A549 (cell line): Measurements from ENCODE around the gene BRSK2. TPM values are rescaled to one million over a fixed set of nuclear protein-coding genes. Genes with fewer than 3 reads are reported as not detected.

Source experiments
- ATAC-seq, 2 experiments: fragments of 200-7000 bp in 1 of 2; fragments of >200 bp in 1 of 2; cut with Nextera tagmentation in 1 of 2; cut with Tn5 transposase in 1 of 2; 3 replicates each; pipeline versions ENCODE4 v1.8.0 to v1.9.1; 2018 to 2020; ENCODE audit warnings: mild to moderate bottlenecking in 1 of 2, moderate library complexity in 1 of 2
- CTCF ChIA-PET: fragments of 300-600 bp; sonication (Branson Sonifier 250); formaldehyde crosslinking; extraction: SDS; loops from one replicate; lab custom pipeline; 2021; ENCODE audit warnings: antibody characterized with exemption, inconsistent platforms; lab: Yijun Ruan, JAX
- POLR2A ChIA-PET: fragments of 350-600 bp; formaldehyde crosslinking; extraction: SDS; loops from one replicate; lab custom pipeline; 2021; ENCODE audit warnings: antibody characterized with exemption, inconsistent platforms; lab: Yijun Ruan, JAX
- DNase-seq, 2 experiments: peaks; one replicate each; pipeline versions ENCODE4 v3.0.0 to v3.0.0-alpha.2; 2011 to 2016; ENCODE audit warnings: low read depth in 1 of 2, low spot score in 1 of 2
- FAIRE-seq: peaks from 2 replicates; lab custom pipeline; 2011; peaks lifted over from hg19 to GRCh38; lab: Jason Lieb, UNC
- H3K27ac ChIP-seq, 2 experiments: fragments of >200 bp; sonication (Bioruptor Twin); formaldehyde crosslinking; 3 replicates each; pipeline ENCODE4 v1.5.1; 2016 to 2017
- H3K4me1 ChIP-seq: fragments of >200 bp; sonication (Bioruptor Twin); formaldehyde crosslinking; 3 replicates; pipeline ENCODE4 v1.6.1; 2016
- H3K4me2 ChIP-seq: fragments of >200 bp; sonication (Bioruptor Twin); formaldehyde crosslinking; 3 replicates; pipeline ENCODE4 v1.6.1; 2016
- H3K4me3 ChIP-seq: fragments of >200 bp; sonication (Bioruptor Twin); formaldehyde crosslinking; 3 replicates; pipeline ENCODE4 v1.5.1; 2016
- H3K9me3 ChIP-seq: fragments of >200 bp; sonication (Bioruptor Twin); formaldehyde crosslinking; 3 replicates; pipeline ENCODE4 v1.6.1; 2016
- BCL3 ChIP-seq: fragments of >200 bp; sonication (Bioruptor Twin); formaldehyde crosslinking; IDR thresholded peaks from 3 replicates; pipeline ENCODE4 v1.6.1; 2016
- BHLHE40 ChIP-seq: IDR thresholded peaks from 2 replicates; pipeline ENCODE4 v1.6.1; 2012; ENCODE audit warnings: low read depth, low read length, inconsistent platforms
- CBX8 ChIP-seq: fragments of 200-600 bp; sonication (generic); IDR thresholded peaks from 2 replicates; pipeline ENCODE4 v1.6.1; 2016
- E2F6 ChIP-seq: IDR thresholded peaks from 2 replicates; pipeline ENCODE4 v1.6.1; 2012; ENCODE audit warnings: low read depth, borderline replicate concordance
- ESRRA ChIP-seq: fragments of 150-350 bp; IDR thresholded peaks from 2 replicates; pipeline ENCODE4 v1.6.1; 2014; ENCODE audit warnings: mild to moderate bottlenecking, low read length, borderline replicate concordance
- FOSB ChIP-seq: fragments of 250-450 bp; sonication (Bioruptor Pico); IDR thresholded peaks from 2 replicates; pipeline ENCODE4 v1.5.0; 2020; ENCODE audit warnings: mild to moderate bottlenecking, moderate library complexity
- HDAC2 ChIP-seq: fragments of 200-600 bp; sonication (generic); IDR thresholded peaks from 2 replicates; pipeline ENCODE4 v1.6.1; 2016
- HES2 ChIP-seq: fragments of >200 bp; sonication (Bioruptor Twin); formaldehyde crosslinking; IDR thresholded peaks from 2 replicates; pipeline ENCODE4 v1.6.1; 2016
- HOXA7 ChIP-seq: fragments of 250-450 bp; sonication (Bioruptor Pico); IDR thresholded peaks from 2 replicates; pipeline ENCODE4 v1.5.0; 2020; ENCODE audit warnings: mild to moderate bottlenecking, moderate library complexity
- JUN ChIP-seq, 2 experiments: fragments of >200 bp; sonication (Bioruptor Twin); formaldehyde crosslinking; IDR thresholded peaks; 2 replicates in 1 of 2; 3 replicates in 1 of 2; pipeline ENCODE4 v1.6.1; 2016 to 2017
- MAX ChIP-seq: IDR thresholded peaks from 2 replicates; pipeline ENCODE4 v1.6.1; 2012
- MYC ChIP-seq: IDR thresholded peaks from 2 replicates; pipeline ENCODE4 v1.6.1; 2012; ENCODE audit warnings: mild to moderate bottlenecking, inconsistent platforms, low read length, improper control_type of control experiment, borderline replicate concordance
- PHF8 ChIP-seq: fragments of 200-600 bp; sonication (generic); IDR thresholded peaks from 2 replicates; pipeline ENCODE4 v1.6.1; 2016; ENCODE audit warnings: low read depth, mild to moderate bottlenecking, antibody characterized with exemption, moderate library complexity, borderline replicate concordance
- POLR2A ChIP-seq: IDR thresholded peaks from 2 replicates; pipeline ENCODE4 v1.6.1; 2012; ENCODE audit warnings: mild to moderate bottlenecking, low read length
- RARB ChIP-seq: fragments of 250-450 bp; sonication (Bioruptor Pico); IDR thresholded peaks from 2 replicates; pipeline ENCODE4 v1.8.0; 2021; ENCODE audit warnings: mild to moderate bottlenecking, moderate library complexity
- RNF2 ChIP-seq: fragments of 200-600 bp; sonication (generic); IDR thresholded peaks from 2 replicates; pipeline ENCODE4 v1.6.1; 2016; ENCODE audit warnings: low read depth, mild to moderate bottlenecking, antibody characterized with exemption, moderate library complexity, borderline replicate concordance
- SMC3 ChIP-seq: fragments of >200 bp; sonication (Bioruptor Twin); formaldehyde crosslinking; IDR thresholded peaks from 3 replicates; pipeline ENCODE4 v1.6.1; 2018; ENCODE audit warnings: inconsistent platforms
- SREBF2 ChIP-seq: fragments of 450-650 bp; IDR thresholded peaks from 2 replicates; pipeline ENCODE4 v1.6.1; 2014; ENCODE audit warnings: mild to moderate bottlenecking, moderate library complexity
- TFCP2L1 ChIP-seq: fragments of 250-450 bp; sonication (Bioruptor Pico); IDR thresholded peaks from 2 replicates; pipeline ENCODE4 v1.5.0; 2021; ENCODE audit warnings: mild to moderate bottlenecking
- USF2 ChIP-seq: fragments of 450-650 bp; IDR thresholded peaks from 2 replicates; pipeline ENCODE4 v1.6.1; 2014; ENCODE audit warnings: antibody characterized with exemption
- ZC3H11A ChIP-seq: fragments of 450-650 bp; IDR thresholded peaks from 2 replicates; pipeline ENCODE4 v1.6.1; 2014; ENCODE audit warnings: antibody characterized with exemption, mild to moderate bottlenecking
- ZNF302 ChIP-seq: fragments of 250-450 bp; sonication (Bioruptor Pico); IDR thresholded peaks from 2 replicates; pipeline ENCODE4 v1.9.0; 2021; ENCODE audit warnings: inconsistent platforms, mild to moderate bottlenecking, moderate library complexity
- WGBS: methylation state at CpG from one replicate; pipeline ENCODE4 v1.1.6; 2017; ENCODE audit errors: missing lambda C conversion rate; 5-methylcytosine and 5-hydroxymethylcytosine counted together
- polyA plus RNA-seq, 4 experiments: library from polyadenylated mRNA; depleted of rRNA in 3 of 4; stranded (reverse); fragments of >200 nt; fragmentation: RNase III in 1 of 4; extraction: RNeasy Plus Mini Kit Qiagen cat#74134 plus additional on column Dnase treatment in 1 of 4; gene quantifications; 2 replicates in 3 of 4; 3 replicates in 1 of 4; pipeline ENCODE4 v1.2.3, GENCODE V29; 2011 to 2017

The BRSK2 gene
- polyA plus RNA-seq, 2 of the 4 experiments (the other 2 are of a cell fraction): 3.8 to 10.1 TPM

- Histone ChIP-seq H3K27ac (no peak overlapping the region), H3K4me1 (peaks cover 19% of the 10 kb centered on the region), H3K9me3 (no peaks in the 10 kb centered on the region), H3K4me2 (no peak overlapping the region), H3K4me3 (no peak overlapping the region)
- DNase-seq (no peak), ATAC-seq (no peak), FAIRE-seq (no peak)
- WGBS: 72% methylated on average over 14 of the region's 14 CpGs
- TF ChIP-seq HES2: no peak
- ChIA-PET POLR2A (no interaction called here), CTCF (interaction anchor here (0.5 kb wide), 1 partner anchor 49 kb away, joined by 3 read pairs; no protein-coding TSS in a partner anchor)
Observed at GRCh38 chr11:1377231-1377780, 12.4 kb upstream of the BRSK2 start.

GRCh38 chr11:1381793-1382425, 7.8 kb upstream of the BRSK2 start:
- no peak for FAIRE-seq
- ChIA-PET POLR2A (interaction anchor here (1.6 kb wide), 1 partner anchor 72 kb away, joined by 7 read pairs; the partner anchor contains the start of gene TOLLIP), CTCF (interaction anchor here (1.0 to 1.2 kb wide), 2 partner anchors 39 to 179 kb away, joined by 3 to 4 read pairs; no protein-coding TSS in a partner anchor)
- no peak overlapping the region for H3K4me2 ChIP-seq
- no peak for DNase-seq
- no peaks in the 10 kb centered on the region for H3K9me3 ChIP-seq
- TF ChIP-seq BHLHE40: no peak
- 89% methylated on average over 8 of the region's 10 CpGs for WGBS
- no peak overlapping the region for H3K4me3 ChIP-seq
- peak in 1 of 2 experiments; percentile 25; a peak in 1 of 6 replicates for ATAC-seq
- H3K27ac ChIP-seq: peak overlapping the region in 1 of 2 experiments; percentile 100; a peak in 3 of 6 replicates
- H3K4me1 ChIP-seq: peaks cover 6% of the 10 kb centered on the region; the same call in 1 of the 3 replicates

- DNase-seq: no peak
- no peaks in the 10 kb centered on the region for H3K9me3 ChIP-seq
- H3K4me2 ChIP-seq: peak overlapping the region; percentile 89
- peak in 1 of 2 experiments; percentile 7; a peak in 1 of 6 replicates for ATAC-seq
- no peak for FAIRE-seq
- 85% methylated on average over 22 of the region's 23 CpGs for WGBS
- peaks cover 6% of the 10 kb centered on the region; the same call in 1 of the 3 replicates for H3K4me1 ChIP-seq
- POLR2A ChIA-PET: interaction anchor here (0.7 to 1.6 kb wide), 5 partner anchors 10 to 120 kb away, joined by 3 to 11 read pairs (median 4); partner anchors contain the start of gene TOLLIP
- no peak for TF ChIP-seq HOXA7 (CRISPR knock-in tag)
- TF ChIP-seq HDAC2: no peak
- no peak for TF ChIP-seq PHF8
- no peak for TF ChIP-seq CBX8
- TF ChIP-seq MAX: no peak
- TF ChIP-seq ZNF302 (CRISPR knock-in tag): no peak
- no peak for TF ChIP-seq RARB
- no peak for TF ChIP-seq RNF2
- TF ChIP-seq, all 56 proteins: peak for 0
- Histone ChIP-seq H3K4me3 (no peak overlapping the region; the same call in 2 of the 3 replicates), H3K27ac (peak overlapping the region; percentile 90 to 100)
- CTCF ChIA-PET: interaction anchor here (1.2 to 1.3 kb wide), 2 partner anchors 31 to 180 kb away, joined by 4 read pairs; no protein-coding TSS in a partner anchor
Observed at GRCh38 chr11:1382429-1382828, 7.3 kb upstream of the BRSK2 start.

GRCh38 chr11:1382831-1383607, 6.7 kb upstream of the BRSK2 start:
- CTCF ChIA-PET: interaction anchor here (1.2 to 1.3 kb wide), 2 partner anchors 31 to 176 kb away, joined by 3 to 4 read pairs; no protein-coding TSS in a partner anchor
- POLR2A ChIA-PET: interaction anchor here (0.7 to 1.6 kb wide), 5 partner anchors 10 to 120 kb away, joined by 3 to 11 read pairs (median 4); partner anchors contain the start of gene TOLLIP
- Histone ChIP-seq H3K4me3 (peak overlapping the region; percentile 60), H3K4me1 (peaks cover 10% of the 10 kb centered on the region), H3K4me2 (peak overlapping the region; percentile 89), H3K27ac (peak overlapping the region; percentile 90 to 100), H3K9me3 (no peaks in the 10 kb centered on the region)
- TF ChIP-seq MAX: peak; percentile 75
- TF ChIP-seq TFCP2L1 (CRISPR knock-in tag): 0 out of 2 replicates have a peak, but pooled peaks have one; percentile 21
- 0 out of 3 replicates have a peak, but pooled peaks have one; percentile 17 for TF ChIP-seq BCL3
- peak in 1 of 2 experiments; percentile 75; a peak in 3 of 5 replicates for TF ChIP-seq JUN (IDR thresholded peaks at IDR 0.05)
- peak; percentile 57; the same call in 1 of the 2 replicates for TF ChIP-seq POLR2A
- TF ChIP-seq MYC: 0 out of 2 replicates have a peak, but pooled peaks have one; percentile 50
- TF ChIP-seq FOSB (CRISPR knock-in tag): no peak
- no peak for TF ChIP-seq ESRRA
- TF ChIP-seq SREBF2: no peak
- TF ChIP-seq ZC3H11A: no peak
- TF ChIP-seq PHF8: peak; percentile 59
- peak; percentile 29; the same call in 1 of the 2 replicates for TF ChIP-seq E2F6
- no peak for TF ChIP-seq USF2
- 0 out of 3 replicates have a peak, but pooled peaks have one; percentile 7 for TF ChIP-seq SMC3
- ATAC-seq (peak; percentile 91 to 96), FAIRE-seq (no peak), DNase-seq (peak; percentile 80 to 90)
- WGBS: 0% methylated on average over 8 of the region's 56 CpGs
